K562 (cell line): Measurements from ENCODE around the gene MAPKAPK2. TPM values are rescaled to one million over a fixed set of nuclear protein-coding genes. Genes with fewer than 3 reads are reported as not detected.

Source experiments
- CTCF ChIP-seq, 3 experiments: IDR thresholded peaks in 2 of 3; conservative IDR thresholded peaks in 1 of 3; 2 replicates each; pipeline ENCODE4 v1.5.1; 2011 to 2012; ENCODE audit warnings: low read length in 3 of 3, mild to moderate bottlenecking in 3 of 3, control low read depth in 2 of 3, improper control_type of control experiment in 1 of 3, inconsistent platforms in 1 of 3, low read depth in 1 of 3, mixed read lengths in 1 of 3, moderate library complexity in 1 of 3; ENCODE audit not compliant: insufficient read depth in 2 of 3
- DPF2 ChIP-seq: fragments of 450-650 bp; IDR thresholded peaks from 2 replicates; pipeline ENCODE4 v1.6.1; 2016
- HNRNPUL1 ChIP-seq: fragments of 200-400 bp; formaldehyde crosslinking; IDR thresholded peaks from 2 replicates; pipeline ENCODE4 v1.6.1; 2017; ENCODE audit warnings: low read length
- JUND ChIP-seq, 2 experiments: IDR thresholded peaks; 2 replicates in 1 of 2; 3 replicates in 1 of 2; pipeline ENCODE4 v1.6.1; 2011; ENCODE audit warnings: borderline replicate concordance in 2 of 2, low read depth in 2 of 2, low read length in 2 of 2, improper control_type of control experiment in 1 of 2, missing biosample characterization in 1 of 2, missing genetic modification characterization in 1 of 2, missing genetic modification reagents in 1 of 2
- NR2C2 ChIP-seq, 2 experiments: fragments of 200-800 bp in 1 of 2; sonication (Bioruptor generic) in 1 of 2; sonication (generic) in 1 of 2; formaldehyde crosslinking in 1 of 2; IDR thresholded peaks; 2 replicates each; pipeline versions ENCODE4 v1.6.1 to v1.8.0; 2016 to 2022; ENCODE audit warnings: mild to moderate bottlenecking in 1 of 2, missing compliant biosample characterization in 1 of 2, missing genetic modification characterization in 1 of 2, missing genetic modification reagents in 1 of 2
- RBFOX2 ChIP-seq: fragments of 200-400 bp; formaldehyde crosslinking; IDR thresholded peaks from 2 replicates; pipeline ENCODE4 v1.6.1; 2017; ENCODE audit warnings: low read depth, mild to moderate bottlenecking, low read length, moderate library complexity
- RFX5 ChIP-seq: IDR thresholded peaks from 2 replicates; pipeline ENCODE4 v1.6.1; 2011; ENCODE audit warnings: low read depth, mild to moderate bottlenecking, improper control_type of control experiment, low read length
- RUNX1 ChIP-seq: sonication (generic); IDR thresholded peaks from 2 replicates; pipeline ENCODE4 v1.6.1; 2016; ENCODE audit warnings: antibody characterized with exemption, low read depth
- SMARCA4 ChIP-seq: fragments of 450-650 bp; IDR thresholded peaks from 2 replicates; pipeline ENCODE4 v1.6.1; 2016
- TARDBP ChIP-seq: fragments of 450-650 bp; IDR thresholded peaks from 2 replicates; pipeline ENCODE4 v1.6.1; 2016
- ZBTB49 ChIP-seq: sonication (generic); formaldehyde crosslinking; IDR thresholded peaks from 2 replicates; pipeline ENCODE4 v1.8.0; 2022; ENCODE audit warnings: missing genetic modification reagents, mild to moderate bottlenecking, borderline replicate concordance
- ZNF143 ChIP-seq: sonication (generic); formaldehyde crosslinking; IDR thresholded peaks from 2 replicates; pipeline ENCODE4 v1.9.0; 2022; ENCODE audit warnings: mild to moderate bottlenecking, missing genetic modification reagents
- ZNF224 ChIP-seq: sonication (generic); formaldehyde crosslinking; IDR thresholded peaks from 2 replicates; pipeline ENCODE4 v1.8.0; 2022; ENCODE audit warnings: mild to moderate bottlenecking, missing genetic modification reagents
- polyA plus RNA-seq, 8 experiments: library from polyadenylated mRNA; depleted of rRNA in 4 of 8; stranded (reverse) in 5 of 8; unstranded in 3 of 8; fragments of >200 nt; fragmentation: Nextera tagmentation in 2 of 8; fragmentation: Illumina TruSeq in 1 of 8; extraction: Ambion mirVana in 2 of 8; extraction: Trizol in 1 of 8; gene quantifications; 2 replicates each; pipeline versions ENCODE4 v1.2.1 to v1.2.3, GENCODE V29; 2011 to 2014; ENCODE audit warnings: inconsistent platforms in 1 of 8, missing spikeins in 1 of 8
- total RNA-seq, 7 experiments: library from RNA; depleted of rRNA in 6 of 7; stranded (reverse); fragments of >200 nt in 6 of 7; fragmentation: Illumina TruSeq in 2 of 7; extraction: Trizol in 2 of 7; gene quantifications; 2 replicates each; pipeline versions ENCODE4 v1.2.1 to v1.2.3, GENCODE V29; 2011 to 2021; ENCODE audit warnings: low replicate concordance in 1 of 7
- TF ChIP-seq, protein P1 (sequence below), 2 experiments: fragments of 450-650 bp in 1 of 2; sonication (generic) in 1 of 2; formaldehyde crosslinking in 1 of 2; IDR thresholded peaks in 1 of 2; conservative IDR thresholded peaks in 1 of 2; 2 replicates each; pipeline versions ENCODE4 v1.6.1 to v1.8.1; 2016 to 2023; ENCODE audit warnings: mild to moderate bottlenecking in 2 of 2, moderate library complexity in 2 of 2, inconsistent platforms in 1 of 2, missing genetic modification reagents in 1 of 2
- TF ChIP-seq, protein P2 (sequence below): sonication (generic); formaldehyde crosslinking; IDR thresholded peaks from 2 replicates; pipeline ENCODE4 v1.8.0; 2022; ENCODE audit warnings: mild to moderate bottlenecking, missing genetic modification reagents

The MAPKAPK2 gene
- total and polyA plus RNA-seq, 9 of the 15 experiments (the other 6 are each of a cell fraction or from before 2014, with no cell fraction given), result 0.63 to 94.2 (median 52.1) TPM

- 0 out of 2 replicates have a peak, but pooled peaks have one; percentile 31 for TF ChIP-seq SMARCA4
- TF ChIP-seq JUND (IDR thresholded peaks at IDR 0.05; ENCODE audit: borderline replicate concordance, low read depth, low read length), result peak; percentile 62
- TF ChIP-seq JUND (tag; IDR thresholded peaks at IDR 0.05; ENCODE audit: borderline replicate concordance, low read depth, low read length), result no peak
- TF ChIP-seq TARDBP, result no peak
- no peak for TF ChIP-seq RFX5
- no peak for TF ChIP-seq HNRNPUL1
- TF ChIP-seq RUNX1, result no peak
- peak; percentile 90 for TF ChIP-seq NR2C2 (CRISPR knock-in tag; IDR thresholded peaks at IDR 0.05)
- TF ChIP-seq NR2C2 (tag; IDR thresholded peaks at IDR 0.05), result peak; percentile 81
- TF ChIP-seq ZBTB49 (CRISPR knock-in tag), result no peak
- TF ChIP-seq, protein P1, sequence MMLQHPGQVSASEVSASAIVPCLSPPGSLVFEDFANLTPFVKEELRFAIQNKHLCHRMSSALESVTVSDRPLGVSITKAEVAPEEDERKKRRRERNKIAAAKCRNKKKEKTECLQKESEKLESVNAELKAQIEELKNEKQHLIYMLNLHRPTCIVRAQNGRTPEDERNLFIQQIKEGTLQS (IDR thresholded peaks at IDR 0.05), result peak; percentile 59
- TF ChIP-seq, protein P1 (CRISPR knock-in tag; conservative IDR thresholded peaks at IDR 0.05), result no peak
- TF ChIP-seq ZNF224 (CRISPR knock-in tag), result no peak
- peak; percentile 41 for TF ChIP-seq DPF2
- TF ChIP-seq CTCF (IDR thresholded peaks at IDR 0.05 in 2 of 3, conservative IDR thresholded peaks at IDR 0.05 in 1 of 3; ENCODE audit: insufficient read depth in 2 of 3, low read depth in 1 of 3, low read length in 3 of 3), result no peak
- no peak for TF ChIP-seq ZNF143 (CRISPR knock-in tag)
- TF ChIP-seq, protein P2, sequence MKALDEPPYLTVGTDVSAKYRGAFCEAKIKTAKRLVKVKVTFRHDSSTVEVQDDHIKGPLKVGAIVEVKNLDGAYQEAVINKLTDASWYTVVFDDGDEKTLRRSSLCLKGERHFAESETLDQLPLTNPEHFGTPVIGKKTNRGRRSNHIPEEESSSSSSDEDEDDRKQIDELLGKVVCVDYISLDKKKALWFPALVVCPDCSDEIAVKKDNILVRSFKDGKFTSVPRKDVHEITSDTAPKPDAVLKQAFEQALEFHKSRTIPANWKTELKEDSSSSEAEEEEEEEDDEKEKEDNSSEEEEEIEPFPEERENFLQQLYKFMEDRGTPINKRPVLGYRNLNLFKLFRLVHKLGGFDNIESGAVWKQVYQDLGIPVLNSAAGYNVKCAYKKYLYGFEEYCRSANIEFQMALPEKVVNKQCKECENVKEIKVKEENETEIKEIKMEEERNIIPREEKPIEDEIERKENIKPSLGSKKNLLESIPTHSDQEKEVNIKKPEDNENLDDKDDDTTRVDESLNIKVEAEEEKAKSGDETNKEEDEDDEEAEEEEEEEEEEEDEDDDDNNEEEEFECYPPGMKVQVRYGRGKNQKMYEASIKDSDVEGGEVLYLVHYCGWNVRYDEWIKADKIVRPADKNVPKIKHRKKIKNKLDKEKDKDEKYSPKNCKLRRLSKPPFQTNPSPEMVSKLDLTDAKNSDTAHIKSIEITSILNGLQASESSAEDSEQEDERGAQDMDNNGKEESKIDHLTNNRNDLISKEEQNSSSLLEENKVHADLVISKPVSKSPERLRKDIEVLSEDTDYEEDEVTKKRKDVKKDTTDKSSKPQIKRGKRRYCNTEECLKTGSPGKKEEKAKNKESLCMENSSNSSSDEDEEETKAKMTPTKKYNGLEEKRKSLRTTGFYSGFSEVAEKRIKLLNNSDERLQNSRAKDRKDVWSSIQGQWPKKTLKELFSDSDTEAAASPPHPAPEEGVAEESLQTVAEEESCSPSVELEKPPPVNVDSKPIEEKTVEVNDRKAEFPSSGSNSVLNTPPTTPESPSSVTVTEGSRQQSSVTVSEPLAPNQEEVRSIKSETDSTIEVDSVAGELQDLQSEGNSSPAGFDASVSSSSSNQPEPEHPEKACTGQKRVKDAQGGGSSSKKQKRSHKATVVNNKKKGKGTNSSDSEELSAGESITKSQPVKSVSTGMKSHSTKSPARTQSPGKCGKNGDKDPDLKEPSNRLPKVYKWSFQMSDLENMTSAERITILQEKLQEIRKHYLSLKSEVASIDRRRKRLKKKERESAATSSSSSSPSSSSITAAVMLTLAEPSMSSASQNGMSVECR (CRISPR knock-in tag), result no peak
- 0 out of 2 replicates have a peak, but pooled peaks have one; percentile 21 for TF ChIP-seq RBFOX2
These were observed 3.3 kb downstream of the MAPKAPK2 start (continued) for GRCh38 chr1:206687915-206688442.
